GM23338 (cell line): ENCODE results near the gene PCDH17.

Experiments
- CREB1 ChIP-seq: fragments of 250-450 bp; sonication (Bioruptor Pico); IDR thresholded peaks from 2 replicates; pipeline ENCODE4 v1.5.0; 2020; ENCODE audit warnings: low read depth, mild to moderate bottlenecking, moderate library complexity
- CTCF ChIP-seq, 2 experiments: fragments of 200-600 bp in 1 of 2; sonication (generic) in 1 of 2; conservative IDR thresholded peaks; 2 replicates each; pipeline versions ENCODE4 v1.5.1 to v1.6.1; 2016 to 2017; ENCODE audit warnings: antibody characterized with exemption in 2 of 2, low read depth in 2 of 2, mild to moderate bottlenecking in 2 of 2, moderate library complexity in 1 of 2
- ETS1 ChIP-seq: IDR thresholded peaks from 2 replicates; pipeline ENCODE4 v1.6.1; 2016; ENCODE audit warnings: antibody characterized with exemption
- JUNB ChIP-seq: IDR thresholded peaks from one replicate; pipeline ENCODE4 v1.6.1; 2016; ENCODE audit warnings: antibody characterized with exemption; ENCODE audit not compliant: unreplicated experiment
- POLR2AphosphoS5 ChIP-seq: IDR thresholded peaks from 2 replicates; pipeline ENCODE4 v1.6.1; 2016; ENCODE audit warnings: antibody characterized with exemption, low read depth
- REST ChIP-seq: IDR thresholded peaks from one replicate; pipeline ENCODE4 v1.6.1; 2018; ENCODE audit warnings: antibody characterized with exemption; ENCODE audit not compliant: unreplicated experiment
- ZNF114 ChIP-seq: fragments of 250-450 bp; sonication (Bioruptor Pico); IDR thresholded peaks from 2 replicates; pipeline ENCODE4 v1.5.0; 2020; ENCODE audit warnings: mild to moderate bottlenecking, moderate library complexity

GRCh38 chr13:57588639-57589038 is 42.9 kb upstream of the PCDH17 start:
- no peak for TF ChIP-seq CTCF (conservative IDR thresholded peaks at IDR 0.05; ENCODE audit: low read depth in 2 of 2)
- TF ChIP-seq REST = no peak
- TF ChIP-seq ETS1 = no peak
- no peak for TF ChIP-seq POLR2AphosphoS5
- no peak for TF ChIP-seq CREB1
- no peak for TF ChIP-seq JUNB
- TF ChIP-seq ZNF114 (CRISPR knock-in tag) = no peak
